HepG2 (cell line): ENCODE data around the gene ADCY10. TPM values are rescaled to one million over a fixed set of nuclear protein-coding genes. Genes with fewer than 3 reads are reported as not detected.
A peak's percentile ranks its signal among the peaks of the same experiment; 100 is the strongest.

Experiments used
- ASH2L ChIP-seq: fragments of 300-600, 200-600 bp; sonication (generic); IDR thresholded peaks from 2 replicates; pipeline ENCODE4 v1.7.0; 2017; ENCODE audit warnings: low read depth, mild to moderate bottlenecking, moderate library complexity, mixed read lengths, low read length; ENCODE audit not compliant: insufficient read length
- DR1 ChIP-seq: sonication (generic); formaldehyde crosslinking; IDR thresholded peaks from 2 replicates; pipeline ENCODE4 v1.8.0; 2021; ENCODE audit warnings: mild to moderate bottlenecking, missing genetic modification reagents, inconsistent platforms
- GATAD1 ChIP-seq: IDR thresholded peaks from 2 replicates; pipeline ENCODE4 v1.6.1; 2016; ENCODE audit warnings: missing genetic modification reagents, missing compliant biosample characterization
- GTF2F1 ChIP-seq: fragments of 150-350 bp; IDR thresholded peaks from 2 replicates; pipeline ENCODE4 v1.6.1; 2014; ENCODE audit warnings: low read length
- HCFC1 ChIP-seq: fragments of 150-350 bp; IDR thresholded peaks from 2 replicates; pipeline ENCODE4 v1.6.1; 2014; ENCODE audit warnings: low read depth, low read length
- HDAC2 ChIP-seq: sonication (generic); formaldehyde crosslinking; IDR thresholded peaks from 2 replicates; pipeline ENCODE4 v1.4.0; 2020; ENCODE audit warnings: missing genetic modification reagents
- IRF2 ChIP-seq: IDR thresholded peaks from 2 replicates; pipeline ENCODE4 v1.6.1; 2018; ENCODE audit warnings: missing genetic modification reagents, missing compliant biosample characterization
- MAF1 ChIP-seq: sonication (generic); formaldehyde crosslinking; IDR thresholded peaks from 2 replicates; pipeline ENCODE4 v1.5.0; 2020; ENCODE audit warnings: missing genetic modification reagents, borderline replicate concordance
- NFYB ChIP-seq: sonication (generic); formaldehyde crosslinking; IDR thresholded peaks from 2 replicates; pipeline ENCODE4 v1.4.0; 2020; ENCODE audit warnings: missing genetic modification reagents
- REPIN1 ChIP-seq: sonication (generic); formaldehyde crosslinking; IDR thresholded peaks from 2 replicates; pipeline ENCODE4 v1.8.0; 2022; ENCODE audit warnings: missing genetic modification reagents, low read depth, mild to moderate bottlenecking, borderline replicate concordance
- RXRA ChIP-seq: sonication (generic); formaldehyde crosslinking; IDR thresholded peaks from 2 replicates; pipeline ENCODE4 v1.5.1; 2020; ENCODE audit warnings: missing genetic modification reagents
- SIN3B ChIP-seq: fragments of 150-350 bp; IDR thresholded peaks from 2 replicates; pipeline ENCODE4 v1.6.1; 2014; ENCODE audit warnings: low read length
- SRSF9 ChIP-seq: fragments of 200-400 bp; formaldehyde crosslinking; IDR thresholded peaks from 2 replicates; pipeline ENCODE4 v1.6.1; 2018; ENCODE audit warnings: borderline replicate concordance, mild to moderate bottlenecking, low read depth, low read length; ENCODE audit not compliant: insufficient read depth, poor library complexity, severe bottlenecking
- ZFP36L1 ChIP-seq: sonication (generic); formaldehyde crosslinking; IDR thresholded peaks from 2 replicates; pipeline ENCODE4 v1.8.0; 2022; ENCODE audit warnings: mild to moderate bottlenecking, missing genetic modification reagents, moderate library complexity
- ZNF124 ChIP-seq: sonication (generic); formaldehyde crosslinking; IDR thresholded peaks from 2 replicates; pipeline ENCODE4 v1.4.0; 2020; ENCODE audit warnings: missing genetic modification reagents
- ZNF160 ChIP-seq: sonication (generic); formaldehyde crosslinking; IDR thresholded peaks from 2 replicates; pipeline ENCODE4 v1.8.0; 2022; ENCODE audit warnings: mild to moderate bottlenecking, inconsistent platforms, missing genetic modification reagents
- ZNF263 ChIP-seq: sonication (generic); formaldehyde crosslinking; IDR thresholded peaks from 2 replicates; pipeline ENCODE4 v1.4.0; 2020; ENCODE audit warnings: missing genetic modification reagents
- ZNF572 ChIP-seq: sonication (generic); formaldehyde crosslinking; IDR thresholded peaks from 2 replicates; pipeline ENCODE4 v1.5.1; 2020; ENCODE audit warnings: mild to moderate bottlenecking, missing genetic modification reagents
- polyA plus RNA-seq, 8 experiments: library from polyadenylated mRNA; depleted of rRNA in 3 of 8; stranded (reverse) in 7 of 8; unstranded in 1 of 8; fragments of >200 nt; fragmentation: Illumina TruSeq in 4 of 8; extraction: Trizol in 4 of 8; gene quantifications; 2 replicates each; pipeline versions ENCODE4 v1.2.1 to v1.2.3, GENCODE V29; 2011 to 2016; ENCODE audit warnings: low read depth in 4 of 8, missing spikeins in 1 of 8, mixed read lengths in 1 of 8; ENCODE audit not compliant: insufficient read depth in 1 of 8
- total RNA-seq, 5 experiments: library from RNA; depleted of rRNA; stranded (reverse); fragments of >200 nt; fragmentation: Illumina TruSeq; extraction: Trizol; gene quantifications; 2 replicates each; pipeline ENCODE4 v1.2.3, GENCODE V29; 2016; ENCODE audit warnings: low read depth in 1 of 5
- TF ChIP-seq, protein P1 (sequence below): sonication (generic); formaldehyde crosslinking; IDR thresholded peaks from 2 replicates; pipeline ENCODE4 v1.4.0; 2020; ENCODE audit warnings: missing genetic modification reagents, borderline replicate concordance
- TF ChIP-seq, protein P2 (sequence below): sonication (generic); formaldehyde crosslinking; IDR thresholded peaks from 2 replicates; pipeline ENCODE4 v1.5.0; 2020; ENCODE audit warnings: missing genetic modification reagents, mild to moderate bottlenecking, borderline replicate concordance
- TF ChIP-seq, protein P3 (sequence below): IDR thresholded peaks from 2 replicates; pipeline ENCODE4 v1.6.1; 2012; ENCODE audit warnings: low read depth, low read length, improper control_type of control experiment
- TF ChIP-seq, protein P4 (sequence below): sonication (generic); formaldehyde crosslinking; IDR thresholded peaks from 2 replicates; pipeline ENCODE4 v1.4.0; 2020; ENCODE audit warnings: missing genetic modification reagents, borderline replicate concordance

ADCY10 gene
- total and polyA plus RNA-seq, 2 of the 13 experiments (the other 11 are each of a cell fraction or from before 2014, with no cell fraction given) = 0.02 to 0.03 TPM

DNA sequence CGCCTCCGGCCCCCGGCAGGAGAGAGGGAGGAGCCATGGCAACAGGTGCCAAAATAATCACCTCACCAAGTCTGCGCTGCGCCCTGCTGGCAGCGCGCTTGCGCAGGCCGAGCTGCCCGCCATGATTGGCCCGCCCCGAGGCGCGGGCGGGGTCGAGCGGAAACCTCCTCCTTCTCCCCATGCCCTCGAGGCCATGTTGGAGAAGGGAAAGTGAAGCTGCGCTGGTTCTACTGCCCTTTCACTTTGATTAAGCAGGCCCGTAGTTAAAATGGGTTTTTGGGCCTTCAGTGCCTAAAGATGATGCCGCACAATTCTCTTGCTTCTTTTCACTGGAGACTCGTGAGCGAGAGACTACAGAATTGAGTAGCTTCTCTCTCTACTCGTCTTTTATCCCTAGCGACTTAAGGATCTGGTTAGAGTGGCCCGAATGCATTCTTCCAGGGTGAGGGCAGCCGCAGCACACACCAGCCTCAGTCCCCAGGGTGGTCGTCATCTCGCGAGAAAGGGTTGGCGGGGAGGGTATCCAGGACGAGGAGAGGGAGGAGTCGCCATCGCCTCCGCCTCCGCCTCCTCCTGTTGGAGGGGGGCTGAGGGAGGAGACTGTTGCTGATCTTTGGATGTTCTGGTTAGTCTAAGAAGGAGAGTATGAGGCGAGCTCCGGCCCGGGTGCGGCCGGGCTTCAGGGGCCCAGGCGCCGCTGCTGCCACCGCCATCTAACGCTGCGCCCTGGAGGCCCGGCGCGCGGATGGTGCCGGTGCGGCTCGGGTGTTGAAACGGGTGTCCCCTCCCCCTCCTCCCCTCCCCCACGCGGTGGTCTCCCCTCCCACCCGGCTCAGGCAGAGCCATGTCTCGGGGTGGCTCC is 22.4 kb upstream of the ADCY10 start, which contains the start of gene DCAF6 (continued):
- TF ChIP-seq, protein P1, sequence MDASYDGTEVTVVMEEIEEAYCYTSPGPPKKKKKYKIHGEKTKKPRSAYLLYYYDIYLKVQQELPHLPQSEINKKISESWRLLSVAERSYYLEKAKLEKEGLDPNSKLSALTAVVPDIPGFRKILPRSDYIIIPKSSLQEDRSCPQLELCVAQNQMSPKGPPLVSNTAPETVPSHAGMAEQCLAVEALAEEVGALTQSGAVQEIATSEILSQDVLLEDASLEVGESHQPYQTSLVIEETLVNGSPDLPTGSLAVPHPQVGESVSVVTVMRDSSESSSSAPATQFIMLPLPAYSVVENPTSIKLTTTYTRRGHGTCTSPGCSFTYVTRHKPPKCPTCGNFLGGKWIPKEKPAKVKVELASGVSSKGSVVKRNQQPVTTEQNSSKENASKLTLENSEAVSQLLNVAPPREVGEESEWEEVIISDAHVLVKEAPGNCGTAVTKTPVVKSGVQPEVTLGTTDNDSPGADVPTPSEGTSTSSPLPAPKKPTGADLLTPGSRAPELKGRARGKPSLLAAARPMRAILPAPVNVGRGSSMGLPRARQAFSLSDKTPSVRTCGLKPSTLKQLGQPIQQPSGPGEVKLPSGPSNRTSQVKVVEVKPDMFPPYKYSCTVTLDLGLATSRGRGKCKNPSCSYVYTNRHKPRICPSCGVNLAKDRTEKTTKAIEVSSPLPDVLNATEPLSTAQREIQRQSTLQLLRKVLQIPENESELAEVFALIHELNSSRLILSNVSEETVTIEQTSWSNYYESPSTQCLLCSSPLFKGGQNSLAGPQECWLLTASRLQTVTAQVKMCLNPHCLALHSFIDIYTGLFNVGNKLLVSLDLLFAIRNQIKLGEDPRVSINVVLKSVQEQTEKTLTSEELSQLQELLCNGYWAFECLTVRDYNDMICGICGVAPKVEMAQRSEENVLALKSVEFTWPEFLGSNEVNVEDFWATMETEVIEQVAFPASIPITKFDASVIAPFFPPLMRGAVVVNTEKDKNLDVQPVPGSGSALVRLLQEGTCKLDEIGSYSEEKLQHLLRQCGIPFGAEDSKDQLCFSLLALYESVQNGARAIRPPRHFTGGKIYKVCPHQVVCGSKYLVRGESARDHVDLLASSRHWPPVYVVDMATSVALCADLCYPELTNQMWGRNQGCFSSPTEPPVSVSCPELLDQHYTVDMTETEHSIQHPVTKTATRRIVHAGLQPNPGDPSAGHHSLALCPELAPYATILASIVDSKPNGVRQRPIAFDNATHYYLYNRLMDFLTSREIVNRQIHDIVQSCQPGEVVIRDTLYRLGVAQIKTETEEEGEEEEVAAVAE (CRISPR knock-in tag) = peak; percentile 67
- TF ChIP-seq, protein P2, sequence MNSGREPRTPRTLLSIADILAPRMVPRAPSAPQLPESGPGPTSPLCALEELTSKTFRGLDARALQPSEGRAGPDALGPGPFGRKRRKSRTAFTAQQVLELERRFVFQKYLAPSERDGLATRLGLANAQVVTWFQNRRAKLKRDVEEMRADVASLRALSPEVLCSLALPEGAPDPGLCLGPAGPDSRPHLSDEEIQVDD (CRISPR knock-in tag) = no peak
- TF ChIP-seq, protein P3, sequence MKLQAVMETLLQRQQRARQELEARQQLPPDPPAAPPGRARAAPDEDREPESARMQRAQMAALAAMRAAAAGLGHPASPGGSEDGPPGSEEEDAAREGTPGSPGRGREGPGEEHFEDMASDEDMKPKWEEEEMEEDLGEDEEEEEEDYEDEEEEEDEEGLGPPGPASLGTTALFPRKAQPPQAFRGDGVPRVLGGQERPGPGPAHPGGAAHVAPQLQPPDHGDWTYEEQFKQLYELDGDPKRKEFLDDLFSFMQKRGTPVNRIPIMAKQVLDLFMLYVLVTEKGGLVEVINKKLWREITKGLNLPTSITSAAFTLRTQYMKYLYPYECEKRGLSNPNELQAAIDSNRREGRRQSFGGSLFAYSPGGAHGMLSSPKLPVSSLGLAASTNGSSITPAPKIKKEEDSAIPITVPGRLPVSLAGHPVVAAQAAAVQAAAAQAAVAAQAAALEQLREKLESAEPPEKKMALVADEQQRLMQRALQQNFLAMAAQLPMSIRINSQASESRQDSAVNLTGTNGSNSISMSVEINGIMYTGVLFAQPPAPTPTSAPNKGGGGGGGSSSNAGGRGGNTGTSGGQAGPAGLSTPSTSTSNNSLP = no peak; the same call in 1 of the 2 replicates
- TF ChIP-seq DR1 (CRISPR knock-in tag) (peak; percentile 64; the same call in 1 of the 2 replicates), MAF1 (CRISPR knock-in tag) (no peak), ZNF124 (peak; percentile 77; the same call in 1 of the 2 replicates), RXRA (CRISPR knock-in tag) (no peak; the same call in 1 of the 2 replicates), HDAC2 (peak; percentile 40), GATAD1 (CRISPR knock-in tag) (peak; percentile 86), NFYB (peak; percentile 84), ZNF263 (peak; percentile 19; the same call in 1 of the 2 replicates), REPIN1 (CRISPR knock-in tag) (peak; percentile 68), ZNF160 (CRISPR knock-in tag) (peak; percentile 6; the same call in 1 of the 2 replicates), HCFC1 (peak; percentile 60), ZNF572 (CRISPR knock-in tag) (no peak), IRF2 (CRISPR knock-in tag) (peak; percentile 97), ASH2L (peak; percentile 87), ZFP36L1 (0 out of 2 replicates have a peak, but pooled peaks have one; percentile 42), SIN3B (no peak), GTF2F1 (no peak), SRSF9 (no peak)
- TF ChIP-seq, protein P4, sequence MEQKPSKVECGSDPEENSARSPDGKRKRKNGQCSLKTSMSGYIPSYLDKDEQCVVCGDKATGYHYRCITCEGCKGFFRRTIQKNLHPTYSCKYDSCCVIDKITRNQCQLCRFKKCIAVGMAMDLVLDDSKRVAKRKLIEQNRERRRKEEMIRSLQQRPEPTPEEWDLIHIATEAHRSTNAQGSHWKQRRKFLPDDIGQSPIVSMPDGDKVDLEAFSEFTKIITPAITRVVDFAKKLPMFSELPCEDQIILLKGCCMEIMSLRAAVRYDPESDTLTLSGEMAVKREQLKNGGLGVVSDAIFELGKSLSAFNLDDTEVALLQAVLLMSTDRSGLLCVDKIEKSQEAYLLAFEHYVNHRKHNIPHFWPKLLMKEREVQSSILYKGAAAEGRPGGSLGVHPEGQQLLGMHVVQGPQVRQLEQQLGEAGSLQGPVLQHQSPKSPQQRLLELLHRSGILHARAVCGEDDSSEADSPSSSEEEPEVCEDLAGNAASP (CRISPR knock-in tag) = 0 out of 2 replicates have a peak, but pooled peaks have one; percentile 8
